Kidney epithelial cell (primary cell): ENCODE data around the gene DOCK10. TPM values are rescaled to one million over a fixed set of nuclear protein-coding genes. Genes with fewer than 3 reads are reported as not detected.

Experiments
- DNase-seq: peaks from one replicate; pipeline ENCODE4 v3.0.0-alpha.2; 2010; ENCODE audit warnings: low read depth
- H3K27me3 ChIP-seq: 2 replicates; pipeline ENCODE4 v1.6.0; 2011; ENCODE audit warnings: low read length; ENCODE audit not compliant: control insufficient read depth, insufficient read depth
- H3K36me3 ChIP-seq: 2 replicates; pipeline ENCODE4 v1.5.1; 2011; ENCODE audit warnings: low read length; ENCODE audit not compliant: control insufficient read depth, insufficient read depth
- H3K4me3 ChIP-seq: 2 replicates; pipeline ENCODE4 v1.5.1; 2011; ENCODE audit warnings: low read depth, mild to moderate bottlenecking, control low read depth, low read length
- total RNA-seq: library from RNA; depleted of rRNA; stranded (reverse); fragments of >200 nt; gene quantifications from 2 replicates; pipeline ENCODE4 v1.2.3, GENCODE V29; 2015
- TF ChIP-seq, protein P1 (sequence below): IDR thresholded peaks from 2 replicates; pipeline ENCODE4 v1.5.1; 2011; ENCODE audit warnings: mild to moderate bottlenecking, moderate library complexity, low read length, control low read depth, inconsistent platforms; ENCODE audit not compliant: insufficient read depth, poor library complexity, severe bottlenecking

The DOCK10 gene
- total RNA-seq, 1 donor from 2014 or later: 5.0 TPM

DNA sequence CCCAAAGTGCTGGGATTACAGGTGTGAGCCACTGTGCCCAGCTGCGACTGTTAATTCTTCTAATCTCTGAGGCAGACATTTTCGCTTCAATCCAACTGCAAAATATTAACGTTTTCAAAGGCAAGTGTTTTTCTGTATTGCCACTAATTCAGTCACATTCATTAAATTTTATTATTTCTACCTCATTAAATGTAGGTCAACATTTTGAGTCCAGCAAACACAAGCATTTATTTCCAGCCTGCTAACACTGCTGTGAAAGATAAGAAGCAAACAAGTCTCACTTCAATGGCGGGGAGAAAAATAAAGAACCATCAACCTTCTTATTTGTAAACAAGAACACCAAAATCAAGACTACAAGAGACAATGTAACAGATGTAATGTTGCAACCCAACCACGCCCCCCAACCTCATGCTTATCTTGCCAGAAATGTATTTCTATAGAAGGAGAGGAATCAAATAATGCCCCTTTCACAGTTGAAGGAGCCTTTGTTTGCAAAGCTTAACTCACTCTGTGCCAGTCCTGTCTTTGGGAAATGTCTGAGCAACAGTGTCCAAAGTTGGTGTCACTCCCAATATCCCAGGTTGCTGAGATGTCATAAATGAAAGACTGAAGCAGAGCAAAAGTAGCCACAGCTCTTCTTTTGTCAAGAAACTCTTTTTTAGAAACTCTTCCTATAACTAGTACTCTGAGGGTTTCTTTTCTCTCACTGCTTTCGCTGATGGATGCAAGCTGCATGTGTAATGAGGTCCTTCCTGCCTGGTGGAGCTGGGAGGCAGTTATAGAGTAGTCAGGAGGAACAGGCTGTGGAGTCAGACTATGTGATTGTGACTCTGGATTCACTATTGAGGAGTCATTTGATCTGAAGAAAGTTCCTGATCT lies 8.6 kb downstream of the DOCK10 start:
- Histone ChIP-seq H3K36me3 (no peaks in the 10 kb centered on the region), H3K4me3 (no peak overlapping the region), H3K27me3 (no peaks in the 10 kb centered on the region)
- DNase-seq: no peak
- TF ChIP-seq, protein P1, sequence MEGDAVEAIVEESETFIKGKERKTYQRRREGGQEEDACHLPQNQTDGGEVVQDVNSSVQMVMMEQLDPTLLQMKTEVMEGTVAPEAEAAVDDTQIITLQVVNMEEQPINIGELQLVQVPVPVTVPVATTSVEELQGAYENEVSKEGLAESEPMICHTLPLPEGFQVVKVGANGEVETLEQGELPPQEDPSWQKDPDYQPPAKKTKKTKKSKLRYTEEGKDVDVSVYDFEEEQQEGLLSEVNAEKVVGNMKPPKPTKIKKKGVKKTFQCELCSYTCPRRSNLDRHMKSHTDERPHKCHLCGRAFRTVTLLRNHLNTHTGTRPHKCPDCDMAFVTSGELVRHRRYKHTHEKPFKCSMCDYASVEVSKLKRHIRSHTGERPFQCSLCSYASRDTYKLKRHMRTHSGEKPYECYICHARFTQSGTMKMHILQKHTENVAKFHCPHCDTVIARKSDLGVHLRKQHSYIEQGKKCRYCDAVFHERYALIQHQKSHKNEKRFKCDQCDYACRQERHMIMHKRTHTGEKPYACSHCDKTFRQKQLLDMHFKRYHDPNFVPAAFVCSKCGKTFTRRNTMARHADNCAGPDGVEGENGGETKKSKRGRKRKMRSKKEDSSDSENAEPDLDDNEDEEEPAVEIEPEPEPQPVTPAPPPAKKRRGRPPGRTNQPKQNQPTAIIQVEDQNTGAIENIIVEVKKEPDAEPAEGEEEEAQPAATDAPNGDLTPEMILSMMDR: no peak

DNA sequence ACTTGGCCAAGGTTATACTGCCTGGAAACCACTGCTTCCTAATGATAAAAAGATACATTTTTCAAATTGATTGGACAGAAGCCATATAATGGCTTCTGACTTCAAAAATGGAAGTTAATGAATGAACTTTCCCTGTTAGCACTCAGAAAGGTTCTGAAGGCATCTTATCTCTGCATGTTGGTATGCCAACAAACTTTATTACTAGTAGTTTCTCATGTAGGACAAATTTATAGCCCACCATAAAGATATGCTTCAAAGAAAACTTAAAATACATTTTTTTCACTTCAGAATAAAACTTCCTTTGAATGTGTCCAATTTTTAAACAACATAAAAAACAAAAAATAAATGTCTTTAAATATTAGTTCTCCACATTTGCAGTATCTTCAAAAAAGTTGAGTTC lies 10.0 kb downstream of the DOCK10 start:
- H3K36me3 ChIP-seq: no peaks in the 10 kb centered on the region
- no peaks in the 10 kb centered on the region for H3K27me3 ChIP-seq
- TF ChIP-seq, protein P1: no peak
- H3K4me3 ChIP-seq: no peak overlapping the region
- DNase-seq: no peak

DNA sequence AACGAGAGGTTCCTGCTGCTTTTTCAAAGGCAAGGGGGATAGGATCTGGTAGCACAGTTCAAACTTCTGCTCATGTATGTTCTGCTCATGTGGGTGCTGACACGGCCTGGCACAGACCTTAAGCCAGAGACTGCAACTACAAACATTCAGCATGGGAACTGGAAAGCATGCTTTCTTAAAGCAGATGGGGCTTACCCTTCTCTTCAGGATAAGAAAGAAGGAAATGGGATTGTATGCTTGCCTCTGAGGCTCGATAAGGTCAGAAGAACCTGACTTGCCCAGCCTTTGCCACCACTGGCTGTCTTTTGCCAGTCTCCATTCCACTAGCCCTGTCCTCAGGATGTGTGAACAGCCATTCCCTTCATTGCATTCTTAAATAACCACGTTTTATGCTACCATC lies 10.7 kb downstream of the DOCK10 start:
- DNase-seq: no peak
- no peak overlapping the region for H3K4me3 ChIP-seq
- H3K27me3 ChIP-seq: no peaks in the 10 kb centered on the region
- H3K36me3 ChIP-seq: no peaks in the 10 kb centered on the region
- TF ChIP-seq, protein P1: no peak

DNA sequence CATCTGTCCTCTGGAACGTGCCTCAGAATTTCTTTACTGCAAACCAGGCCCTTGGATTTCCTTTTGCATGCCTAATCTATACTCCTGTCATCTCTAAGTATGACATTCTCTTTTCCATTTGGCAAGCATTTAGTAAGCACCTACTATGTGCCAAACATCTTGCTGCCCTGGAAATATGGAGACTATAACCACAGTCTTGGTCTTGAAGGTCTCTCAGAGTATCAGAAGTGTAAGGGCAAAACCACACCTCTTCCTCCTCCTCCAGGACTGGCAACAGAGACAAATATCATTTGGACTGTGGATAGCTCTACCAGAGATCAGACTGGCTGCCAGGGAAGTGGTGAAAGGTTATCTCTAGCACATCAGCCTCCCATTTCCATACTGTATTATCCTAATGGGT lies 11.4 kb downstream of the DOCK10 start:
- TF ChIP-seq, protein P1: no peak
- Histone ChIP-seq H3K36me3 (no peaks in the 10 kb centered on the region), H3K4me3 (no peak overlapping the region), H3K27me3 (no peaks in the 10 kb centered on the region)
- no peak for DNase-seq

DNA sequence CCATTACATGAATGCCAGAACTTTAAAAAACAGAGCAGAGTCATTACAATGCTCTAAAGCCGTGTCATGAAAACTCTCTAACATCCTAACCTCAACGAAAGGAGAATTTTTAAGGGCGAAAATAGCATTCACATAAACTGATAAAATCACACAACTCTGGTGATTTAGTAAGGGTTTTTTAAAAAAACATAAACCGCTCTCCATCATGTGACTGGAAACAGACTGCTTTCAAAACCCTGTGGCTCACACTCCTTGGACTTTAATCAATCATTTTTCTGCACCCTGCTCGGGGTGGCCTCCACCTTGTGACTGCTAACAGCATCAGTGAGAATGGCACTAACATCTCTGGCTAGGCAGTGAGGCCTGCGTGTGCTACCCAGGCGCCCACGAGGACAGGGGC lies 12.1 kb downstream of the DOCK10 start:
- Histone ChIP-seq H3K4me3 (no peak overlapping the region), H3K27me3 (no peaks in the 10 kb centered on the region), H3K36me3 (no peaks in the 10 kb centered on the region)
- TF ChIP-seq, protein P1: no peak
- no peak for DNase-seq

DNA sequence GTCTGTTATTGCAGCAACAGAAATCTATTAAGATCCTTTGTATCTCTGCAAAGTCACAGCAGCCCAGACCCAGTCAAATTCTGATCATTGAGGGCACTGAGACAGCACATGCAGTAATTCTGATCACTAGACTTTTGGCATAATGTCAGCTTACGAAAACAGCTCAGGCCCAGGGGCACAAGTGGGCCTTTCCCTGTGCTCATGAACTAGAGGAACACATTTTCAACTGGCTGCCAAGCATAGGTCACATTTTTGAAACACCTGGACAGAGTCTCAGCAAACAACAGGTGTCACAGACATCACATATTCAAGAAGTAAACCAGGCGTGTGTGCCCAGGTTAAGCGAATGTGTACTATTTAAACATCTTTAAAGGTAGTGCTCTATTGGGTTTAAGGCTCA lies 13.7 kb downstream of the DOCK10 start:
- Histone ChIP-seq H3K36me3 (no peaks in the 10 kb centered on the region), H3K4me3 (no peak overlapping the region), H3K27me3 (no peaks in the 10 kb centered on the region)
- DNase-seq: no peak
- TF ChIP-seq, protein P1: no peak
